GM19455 (cell line): ENCODE results near the gene BLID.

Experiments
- ATAC-seq: cut with Tn5 transposase; IDR thresholded peaks from one replicate; pipeline ENCODE4 v1.9.1; 2021; ENCODE audit not compliant: unreplicated experiment

Gene BLID, protein sequence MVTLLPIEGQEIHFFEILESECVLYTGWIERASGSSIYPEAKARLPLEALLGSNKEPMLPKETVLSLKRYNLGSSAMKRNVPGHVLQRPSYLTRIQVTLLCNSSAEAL

GRCh38 chr11:122115524-122116379 lies at the start of gene BLID:
TSS of gene BLID (minus strand) at chr11:122116215. CDS start at chr11:122115922, 293 bp downstream.
- ATAC-seq: no peak

GRCh38 chr11:122163053-122163819 lies 47.2 kb upstream of the BLID start:
- no peak for ATAC-seq

DNA sequence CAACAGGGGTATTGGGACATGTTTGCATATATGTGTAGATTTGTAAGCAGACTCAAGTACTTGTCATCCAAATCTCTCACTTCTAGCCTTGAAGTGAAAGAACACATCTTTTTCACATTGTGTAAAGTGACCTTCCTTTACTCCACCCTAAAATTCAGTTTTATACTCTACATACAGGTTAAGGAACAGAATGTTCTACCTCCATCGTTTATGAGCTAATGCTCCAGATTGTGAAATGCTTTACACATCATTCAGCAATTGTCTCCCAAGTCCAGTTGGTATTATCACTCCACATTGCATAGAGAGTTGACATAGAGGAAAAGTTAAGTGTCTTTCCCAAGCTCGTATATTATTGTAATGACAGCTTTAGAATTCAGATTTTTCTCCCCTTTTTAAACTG lies 46.1 kb upstream of the BLID start:
- no peak for ATAC-seq

DNA sequence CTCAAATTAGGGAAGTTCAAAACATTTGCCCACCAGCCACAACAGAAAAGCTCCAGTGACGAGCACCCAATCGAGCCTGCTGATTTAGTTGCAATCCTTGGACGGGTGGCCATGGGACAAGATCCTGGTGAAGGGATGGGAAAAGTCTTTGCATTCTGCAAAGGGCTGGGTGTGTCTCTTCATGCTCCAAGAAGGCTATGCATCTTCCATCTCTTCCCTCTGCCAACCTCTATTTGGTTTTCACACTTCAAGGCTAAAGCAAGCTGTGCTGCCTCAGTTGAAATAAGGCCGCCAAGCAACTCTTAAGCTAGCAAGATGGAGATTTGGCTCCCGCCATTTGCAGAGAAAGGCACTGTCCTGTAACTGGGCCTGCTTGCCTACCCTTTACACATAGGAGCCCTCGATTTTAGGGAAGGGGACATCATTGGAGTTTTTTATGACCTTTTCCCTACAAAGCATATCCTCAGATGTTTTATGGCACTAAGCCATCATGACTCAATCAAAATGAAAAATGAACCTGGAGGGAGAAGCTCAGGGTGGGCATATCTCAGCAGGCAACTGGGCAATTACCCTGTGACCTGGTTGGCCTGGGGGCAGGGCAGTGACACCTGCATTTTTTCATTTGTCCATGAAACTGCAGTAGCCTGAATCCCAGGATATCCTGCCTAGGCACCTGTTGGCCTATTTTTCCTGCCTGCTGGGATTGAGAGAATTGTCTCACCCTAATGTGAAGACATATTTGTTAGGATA lies 45.0 kb upstream of the BLID start:
- no peak for ATAC-seq

GRCh38 chr11:122159861-122160260 lies 43.8 kb upstream of the BLID start:
- ATAC-seq: no peak

- ATAC-seq: no peak
Observed at GRCh38 chr11:122159173-122159721, 43.2 kb upstream of the BLID start.

DNA sequence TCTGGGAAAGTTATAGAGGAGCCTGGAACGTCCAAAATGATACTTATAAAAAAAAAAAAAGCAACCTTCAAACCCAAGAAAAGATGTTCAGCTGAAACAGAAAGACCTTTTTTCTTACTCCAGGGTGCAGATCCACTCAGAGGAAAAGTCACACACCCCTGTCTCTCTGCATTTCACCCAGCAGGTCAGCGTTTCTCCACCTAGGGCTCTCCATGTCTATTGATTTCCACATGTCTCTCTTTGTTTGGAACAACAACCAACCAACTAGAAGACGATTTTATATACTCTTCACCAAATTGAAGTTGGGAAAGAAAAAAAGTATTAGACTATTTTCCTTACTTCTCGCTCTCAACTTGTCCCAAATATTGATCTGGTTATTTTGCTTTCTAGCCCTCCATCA lies 42.2 kb upstream of the BLID start:
- no peak for ATAC-seq

DNA sequence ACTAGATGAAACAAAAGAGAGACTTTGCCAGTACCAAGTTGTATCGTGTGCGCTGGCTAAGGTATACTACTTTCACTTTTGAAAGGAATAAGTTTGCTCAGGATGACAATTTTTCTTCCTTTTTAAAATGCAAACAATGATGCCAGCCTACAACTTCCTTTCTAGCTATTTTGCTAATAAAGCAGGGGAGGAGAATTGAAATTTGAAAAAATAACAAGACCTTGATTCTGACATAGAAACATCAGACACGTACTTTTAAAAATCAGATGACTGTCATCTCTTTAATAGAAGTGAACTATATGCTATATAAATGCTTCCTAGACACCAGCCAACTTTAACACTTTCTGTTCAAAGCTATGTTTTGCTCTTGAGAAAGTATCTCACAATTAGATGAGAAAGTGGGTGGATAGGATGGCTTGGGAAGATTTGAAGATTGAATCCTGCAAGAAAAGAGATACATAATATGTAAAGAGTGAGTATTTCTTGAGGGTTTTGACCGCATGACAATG lies 41.7 kb upstream of the BLID start:
- ATAC-seq: no peak

DNA sequence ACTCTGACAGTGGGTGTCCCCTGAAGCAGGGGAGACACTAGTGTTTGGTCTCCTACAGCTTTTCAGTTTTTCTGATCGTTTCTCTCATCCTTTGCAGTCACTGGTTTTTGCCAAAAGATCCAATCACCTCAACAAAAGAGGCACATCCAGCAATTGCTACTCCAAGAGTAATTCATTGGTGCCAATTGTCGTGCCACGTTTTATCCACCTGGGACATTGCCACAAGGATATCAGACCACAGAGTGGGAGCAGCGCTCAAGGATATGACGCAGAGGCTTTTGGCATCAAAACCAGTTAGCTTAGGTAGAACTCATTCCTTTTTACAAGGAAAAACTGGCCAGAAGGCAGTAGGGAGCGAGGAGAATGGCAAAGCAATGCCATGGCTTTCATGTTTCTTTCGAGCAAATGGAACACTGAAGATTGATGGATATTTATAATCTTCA lies 40.9 kb upstream of the BLID start:
- ATAC-seq: no peak

DNA sequence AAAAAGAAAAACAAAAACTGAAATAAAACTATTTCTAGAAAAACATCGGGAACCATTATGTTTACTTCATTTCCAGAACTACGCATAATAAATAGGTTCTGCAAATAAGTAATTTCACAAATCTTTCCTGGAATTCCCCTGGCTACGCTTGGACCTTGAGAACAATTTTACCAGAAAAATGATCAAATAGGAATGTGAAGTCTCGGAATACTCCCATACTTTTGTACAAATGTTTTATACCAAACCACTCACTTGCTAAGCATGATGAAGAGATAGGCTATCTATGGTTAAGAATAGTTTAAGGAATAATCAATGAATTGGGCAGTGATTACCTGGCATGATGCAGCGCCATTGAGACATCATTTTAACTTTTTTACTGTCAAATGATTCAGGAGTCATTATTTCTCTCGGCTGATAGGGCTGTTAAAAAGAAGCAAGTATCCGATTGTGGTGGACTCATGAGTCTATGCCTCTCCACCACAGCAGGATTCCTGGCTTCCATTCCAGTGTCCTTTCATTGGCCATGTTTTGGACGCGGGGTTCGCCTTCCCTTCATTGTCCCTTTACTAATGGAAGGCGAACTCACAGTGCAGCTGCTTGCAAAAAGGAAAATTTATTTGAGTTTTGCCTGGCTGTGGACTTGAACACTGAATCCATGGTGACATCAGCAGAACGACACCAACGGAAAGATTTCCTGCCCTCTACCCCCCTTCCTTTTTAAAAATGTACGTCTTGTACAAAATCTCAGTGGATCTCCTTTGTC lies 39.9 kb upstream of the BLID start:
- no peak for ATAC-seq

- ATAC-seq: no peak
Observed at GRCh38 chr11:122154994-122155393, 39.0 kb upstream of the BLID start.

DNA sequence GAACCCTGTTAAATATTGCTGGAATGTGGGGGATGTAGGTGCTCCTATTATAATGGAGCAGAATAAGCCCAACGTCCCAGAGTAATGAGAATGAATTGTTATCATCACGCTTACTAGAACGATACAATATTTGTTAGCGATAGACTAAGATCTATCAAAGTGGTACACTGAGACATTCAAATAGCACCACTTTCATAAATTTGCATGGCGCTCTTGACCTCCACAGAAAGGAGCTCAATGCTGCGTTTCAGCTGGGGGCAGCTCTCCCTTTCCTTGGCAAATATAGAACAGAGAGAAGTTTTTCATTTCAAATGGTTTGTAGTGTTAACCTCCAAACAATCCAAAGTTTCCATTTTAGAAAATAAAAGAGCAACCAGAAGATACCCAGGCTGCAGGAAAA lies 38.2 kb upstream of the BLID start:
- no peak for ATAC-seq

GRCh38 chr11:122153746-122154145 lies 37.7 kb upstream of the BLID start:
- peak; percentile 94 for ATAC-seq

- no peak for ATAC-seq
Observed at GRCh38 chr11:122150216-122151124, 34.5 kb upstream of the BLID start.

DNA sequence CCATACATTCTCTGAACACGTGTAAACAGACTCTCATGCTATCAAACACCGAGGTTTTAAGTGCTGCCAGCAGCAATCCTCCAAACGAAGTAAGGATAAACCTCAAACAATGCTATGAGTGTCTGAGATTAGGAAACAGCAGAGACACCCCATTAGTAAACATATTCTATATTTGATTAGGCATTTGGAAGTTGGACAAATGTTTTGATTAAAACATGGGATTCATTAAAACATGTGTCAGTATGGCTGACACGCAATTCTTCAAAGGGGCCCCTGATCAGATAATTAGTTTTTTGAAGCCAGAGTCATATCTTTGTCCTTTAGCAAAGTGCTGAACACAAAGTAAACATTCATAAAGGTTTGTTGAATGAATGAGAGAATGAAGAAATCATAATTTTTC lies 33.2 kb upstream of the BLID start:
- ATAC-seq: no peak

DNA sequence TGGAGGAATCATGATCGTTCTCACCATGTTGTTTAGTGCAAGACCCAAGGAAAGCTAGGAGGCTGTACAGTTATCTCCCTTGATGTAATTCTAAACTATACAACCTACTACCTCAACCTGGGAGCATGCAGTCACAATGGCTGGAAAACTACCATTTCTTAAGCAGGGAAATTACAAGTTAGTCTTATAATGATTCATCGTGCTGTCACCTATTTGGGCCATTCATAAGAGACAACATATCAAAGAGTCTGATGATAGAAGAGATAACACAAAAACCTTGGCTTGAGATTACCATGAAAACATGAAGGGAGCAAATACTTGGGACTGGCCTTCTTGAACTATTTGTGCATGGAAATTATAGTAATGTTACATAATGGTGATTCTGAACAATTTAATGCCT lies 30.5 kb upstream of the BLID start:
- no peak for ATAC-seq

- ATAC-seq: no peak
Observed at GRCh38 chr11:122145715-122146274, 29.8 kb upstream of the BLID start.

DNA sequence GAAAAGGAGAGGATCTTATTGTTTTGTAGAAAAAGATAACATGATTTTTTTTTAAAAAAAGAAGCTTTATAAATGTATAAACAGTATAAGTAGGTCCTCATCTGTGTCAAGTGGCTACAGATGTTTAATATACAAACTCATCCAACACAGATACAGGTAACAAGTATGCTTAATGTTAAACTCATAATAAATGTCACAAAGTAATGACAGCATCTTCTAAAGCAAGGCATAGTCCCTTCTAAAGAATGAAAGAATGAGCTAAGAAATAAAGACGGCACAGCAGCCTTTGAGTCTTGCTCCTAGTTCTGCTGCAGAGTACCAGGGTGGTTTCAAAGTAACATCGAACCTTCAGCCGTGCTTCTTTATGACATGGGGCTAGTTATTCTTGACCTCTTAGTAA lies 28.7 kb upstream of the BLID start:
- ATAC-seq: no peak

GRCh38 chr11:122141725-122142124 lies 25.7 kb upstream of the BLID start:
- ATAC-seq: no peak
